ENCODE measurements around the gene ZNF701.

GRCh38 chr19:52602941-52603340, 32.9 kb downstream of the ZNF701 start:
- TF ChIP-seq CTCF (IDR thresholded peaks at IDR 0.05) (no peak), POLR2AphosphoS5 (IDR thresholded peaks at IDR 0.05; ENCODE audit: insufficient read depth in 1 of 2, low read depth in 1 of 2) (no peak)
